ENCODE measurements around the gene MBTD1. TPM values are rescaled to one million over a fixed set of nuclear protein-coding genes. Genes with fewer than 3 reads are reported as not detected.
A peak's percentile ranks its signal among the peaks of the same experiment; 100 is the strongest.

MBTD1 gene
- total and polyA plus RNA-seq, 9 of the 15 experiments (the other 6 are each of a cell fraction or from before 2014, with no cell fraction given): 2.1 to 26.3 (median 13.3) TPM

GRCh38 chr17:51165680-51166197 lies 94.1 kb downstream of the MBTD1 start (continued):
- no peak for TF ChIP-seq REST (IDR thresholded peaks at IDR 0.05; ENCODE audit: borderline replicate concordance)
- TF ChIP-seq REST (CRISPR knock-in tag; IDR thresholded peaks at IDR 0.05; ENCODE audit: low read depth): no peak
- TF ChIP-seq ZNF175 (CRISPR knock-in tag; IDR thresholded peaks at IDR 0.05; ENCODE audit: low read depth): no peak
- TF ChIP-seq E2F6 (IDR thresholded peaks at IDR 0.05; ENCODE audit: borderline replicate concordance in 1 of 2, extremely low read depth in 1 of 2, insufficient read depth in 1 of 2, insufficient read length in 1 of 2, low read depth in 1 of 2, low read length in 1 of 2, poor library complexity in 1 of 2, severe bottlenecking in 1 of 2): no peak
- TF ChIP-seq CTCFL (IDR thresholded peaks at IDR 0.05; ENCODE audit: borderline replicate concordance, insufficient read depth, low read depth, low read length, poor library complexity, severe bottlenecking): no peak
- TF ChIP-seq SLC30A9 (CRISPR knock-in tag; IDR thresholded peaks at IDR 0.05): no peak
- TF ChIP-seq ZNF668 (CRISPR knock-in tag; IDR thresholded peaks at IDR 0.05): no peak
- TF ChIP-seq POLR2B (IDR thresholded peaks at IDR 0.05; ENCODE audit: low read depth, partially characterized antibody): peak; percentile 86
- no peak for TF ChIP-seq PRDM10 (IDR thresholded peaks at IDR 0.05; ENCODE audit: partially characterized antibody)
- no peak for TF ChIP-seq ELK1 (CRISPR knock-in tag; IDR thresholded peaks at IDR 0.05)
